H1 (cell line): ENCODE measurements around the gene CPED1. TPM values are rescaled to one million over a fixed set of nuclear protein-coding genes. Genes with fewer than 3 reads are reported as not detected.

Source experiments
- CTCF ChIA-PET: fragments of 300-600 bp; sonication (Branson Sonifier 250); formaldehyde crosslinking; loops from one replicate; lab custom pipeline; 2021; ENCODE audit not compliant: partially characterized antibody; lab: Charles Lee
- POLR2A ChIA-PET: fragments of 300-600 bp; sonication (Branson Sonifier 250); formaldehyde crosslinking; loops from one replicate; lab custom pipeline; 2021; ENCODE audit warnings: inconsistent platforms; ENCODE audit not compliant: partially characterized antibody; lab: Charles Lee
- DNase-seq, 2 experiments: peaks; one replicate each; pipeline versions ENCODE4 v3.0.0 to v3.0.0-alpha.2; 2010 to 2022; ENCODE audit warnings: low spot score in 2 of 2, low read depth in 1 of 2, mixed read lengths in 1 of 2
- FAIRE-seq: peaks from 2 replicates; lab custom pipeline; 2011; peaks lifted over from hg19 to GRCh38; lab: Jason Lieb, UNC
- H2AFZ ChIP-seq: 2 replicates; pipeline ENCODE4 v1.8.1; 2012; ENCODE audit warnings: low read length, inconsistent platforms
- H2AK5ac ChIP-seq: 2 replicates; pipeline ENCODE4 v1.6.1; 2013; ENCODE audit warnings: low read depth, low read length
- H2BK120ac ChIP-seq: replicated peaks from 2 replicates; pipeline ENCODE3; 2013; ENCODE audit warnings: low read depth, low read length, inconsistent platforms
- H2BK12ac ChIP-seq: 2 replicates; pipeline ENCODE4 v1.6.1; 2013; ENCODE audit warnings: low read depth, low read length
- H2BK15ac ChIP-seq: 2 replicates; pipeline ENCODE4 v1.6.1; 2013; ENCODE audit warnings: low read length
- H2BK20ac ChIP-seq: 2 replicates; pipeline ENCODE4 v1.6.1; 2013; ENCODE audit warnings: low read length
- H2BK5ac ChIP-seq: 2 replicates; pipeline ENCODE4 v1.6.1; 2013; ENCODE audit warnings: low read depth, low read length
- H3K14ac ChIP-seq: 2 replicates; pipeline ENCODE4 v1.6.1; 2013; ENCODE audit warnings: inconsistent platforms; ENCODE audit not compliant: insufficient read length
- H3K18ac ChIP-seq: 2 replicates; pipeline ENCODE4 v1.6.1; 2013; ENCODE audit warnings: low read length; ENCODE audit errors: extremely low read depth
- H3K23ac ChIP-seq: 2 replicates; pipeline ENCODE4 v1.6.1; 2013; ENCODE audit warnings: inconsistent platforms; ENCODE audit not compliant: insufficient read length
- H3K23me2 ChIP-seq: 2 replicates; pipeline ENCODE4 v1.6.1; 2013; ENCODE audit warnings: low read depth, low read length
- H3K27ac ChIP-seq: 2 replicates; pipeline ENCODE4 v1.6.1; 2011; ENCODE audit warnings: low read depth, low read length, inconsistent platforms
- H3K27me3 ChIP-seq, 4 experiments: replicated peaks in 1 of 4; 1 replicate in 1 of 4; 2 replicates in 3 of 4; pipeline versions ENCODE4 v1.6.1 to v1.8.1; 2011 to 2013; ENCODE audit warnings: low read length in 3 of 4, mild to moderate bottlenecking in 3 of 4, inconsistent platforms in 2 of 4, mixed read lengths in 2 of 4, moderate library complexity in 1 of 4; ENCODE audit not compliant: control insufficient read depth in 3 of 4, insufficient read depth in 3 of 4; ENCODE audit errors: extremely low read depth in 1 of 4
- H3K36me3 ChIP-seq, 4 experiments: 2 replicates each; pipeline versions ENCODE4 v1.6.1 to v1.8.1; 2011 to 2013; ENCODE audit warnings: mild to moderate bottlenecking in 4 of 4, low read length in 3 of 4, moderate library complexity in 2 of 4, control low read depth in 1 of 4, inconsistent platforms in 1 of 4; ENCODE audit not compliant: insufficient read depth in 4 of 4, control insufficient read depth in 2 of 4
- H3K4ac ChIP-seq: replicated peaks from 2 replicates; pipeline ENCODE3; 2013; ENCODE audit warnings: low read length, low read depth, mixed read lengths, inconsistent platforms; ENCODE audit not compliant: insufficient read length
- H3K4me1 ChIP-seq, 4 experiments: replicated peaks in 1 of 4; 1 replicate in 1 of 4; 2 replicates in 3 of 4; pipeline versions ENCODE4 v1.6.1 to v1.8.1; 2011 to 2013; ENCODE audit warnings: low read length in 3 of 4, inconsistent platforms in 2 of 4, mixed read lengths in 1 of 4; ENCODE audit not compliant: insufficient read depth in 4 of 4, control insufficient read depth in 3 of 4
- H3K4me2 ChIP-seq, 2 experiments: 2 replicates each; pipeline versions ENCODE4 v1.6.1 to v1.8.1; 2011 to 2013; ENCODE audit warnings: low read depth in 2 of 2, low read length in 2 of 2, control low read depth in 1 of 2, inconsistent platforms in 1 of 2, mild to moderate bottlenecking in 1 of 2; ENCODE audit not compliant: insufficient read depth in 1 of 2
- H3K4me3 ChIP-seq, 4 experiments: fragments of 200-600, 300-600 bp in 1 of 4; sonication (generic), shearing (Covaris generic), sonication (Bioruptor Twin) in 1 of 4; 2 replicates each; pipeline versions ENCODE4 v1.5.1 to v1.8.1; 2011 to 2016; ENCODE audit warnings: low read length in 4 of 4, low read depth in 3 of 4, control low read depth in 2 of 4, inconsistent platforms in 2 of 4, mild to moderate bottlenecking in 2 of 4, mixed read lengths in 1 of 4, moderate library complexity in 1 of 4; ENCODE audit not compliant: insufficient read depth in 2 of 4; ENCODE audit errors: extremely low read depth in 1 of 4
- H3K56ac ChIP-seq: replicated peaks from 2 replicates; pipeline ENCODE3; 2013; ENCODE audit warnings: low read depth, mild to moderate bottlenecking, mixed read lengths, low read length, inconsistent platforms; ENCODE audit not compliant: insufficient read length
- H3K79me1 ChIP-seq: 2 replicates; pipeline ENCODE4 v1.6.1; 2013; ENCODE audit warnings: low read depth, low read length, control low read depth
- H3K79me2 ChIP-seq, 2 experiments: 2 replicates each; pipeline versions ENCODE4 v1.6.1 to v1.8.1; 2012 to 2013; ENCODE audit warnings: low read length in 2 of 2, mild to moderate bottlenecking in 2 of 2, inconsistent platforms in 1 of 2; ENCODE audit not compliant: insufficient read depth in 2 of 2, control insufficient read depth in 1 of 2
- H3K9ac ChIP-seq, 4 experiments: replicated peaks in 1 of 4; 1 replicate in 1 of 4; 2 replicates in 3 of 4; pipeline versions ENCODE4 v1.6.1 to v1.8.1; 2011 to 2013; ENCODE audit warnings: low read depth in 3 of 4, low read length in 3 of 4, control low read depth in 2 of 4, mild to moderate bottlenecking in 2 of 4, moderate library complexity in 2 of 4, inconsistent platforms in 1 of 4; ENCODE audit errors: extremely low read depth in 1 of 4
- H3K9me3 ChIP-seq, 2 experiments: 2 replicates each; pipeline versions ENCODE4 v1.6.1 to v1.8.1; 2012 to 2013; ENCODE audit warnings: mild to moderate bottlenecking in 2 of 2, moderate library complexity in 2 of 2, control low read depth in 1 of 2, inconsistent platforms in 1 of 2, low read depth in 1 of 2, low read length in 1 of 2, mixed read lengths in 1 of 2; ENCODE audit not compliant: insufficient read depth in 2 of 2
- H4K20me1 ChIP-seq, 2 experiments: replicated peaks in 1 of 2; 2 replicates each; pipeline versions ENCODE3 to v1.8.1; 2011 to 2013; ENCODE audit warnings: inconsistent platforms in 2 of 2, low read length in 2 of 2, mild to moderate bottlenecking in 1 of 2; ENCODE audit not compliant: insufficient read depth in 2 of 2, control insufficient read depth in 1 of 2
- H4K5ac ChIP-seq: 2 replicates; pipeline ENCODE4 v1.6.1; 2013; ENCODE audit warnings: low read length, low read depth, mixed read lengths, inconsistent platforms; ENCODE audit not compliant: insufficient read length
- H4K8ac ChIP-seq: 2 replicates; pipeline ENCODE4 v1.8.0; 2013; ENCODE audit warnings: mild to moderate bottlenecking, moderate library complexity, low read length, inconsistent platforms; ENCODE audit not compliant: insufficient read depth; ENCODE audit errors: extremely low read depth
- H4K91ac ChIP-seq: replicated peaks from 2 replicates; pipeline ENCODE3; 2013; ENCODE audit warnings: low read length, mixed read lengths, inconsistent platforms; ENCODE audit not compliant: insufficient read length
- EZH2 ChIP-seq: fragments of 200-600 bp; sonication (generic); IDR thresholded peaks from 2 replicates; pipeline ENCODE4 v1.7.1; 2012; ENCODE audit warnings: low read depth, mild to moderate bottlenecking, moderate library complexity, low read length, inconsistent platforms; ENCODE audit not compliant: severe bottlenecking
- NANOG ChIP-seq: IDR thresholded peaks from 2 replicates; pipeline ENCODE4 v1.6.1; 2011; ENCODE audit warnings: low read length, low read depth, mild to moderate bottlenecking, inconsistent platforms; ENCODE audit not compliant: insufficient read depth, poor library complexity, severe bottlenecking
- WGBS, 2 experiments: shearing (Covaris generic) in 1 of 2; methylation state at CpG; one replicate each; pipeline versions ENCODE4 v1.1.6 to v1.1.7; 2013 to 2015; ENCODE audit warnings: low lambda C conversion rate in 2 of 2, mixed read lengths in 2 of 2, inconsistent platforms in 1 of 2, low coverage in 1 of 2, missing lambda C conversion rate in 1 of 2; ENCODE audit not compliant: insufficient replicate concordance in 2 of 2, insufficient coverage in 1 of 2, insufficient read length in 1 of 2; ENCODE audit errors: extremely low coverage in 1 of 2, missing lambda C conversion rate in 1 of 2; 5-methylcytosine and 5-hydroxymethylcytosine counted together
- polyA plus RNA-seq, 7 experiments: library from polyadenylated mRNA; depleted of rRNA in 3 of 7; stranded (reverse) in 5 of 7; unstranded in 2 of 7; fragments of >200 nt in 5 of 7; fragments of 200-250 nt in 2 of 7; gene quantifications; 1 replicate in 5 of 7; 2 replicates in 1 of 7; 4 replicates in 1 of 7; pipeline versions ENCODE4 v1.2.1 to v1.2.3, GENCODE V29; 2011 to 2013; ENCODE audit warnings: missing spikeins in 2 of 7, mixed read lengths in 2 of 7
- total RNA-seq: library from RNA; stranded (reverse); fragmentation: NEBNext Ultra II Directional; extraction: Animal tissue kit (Norgen Biotek cat#: 25700); gene quantifications from 2 replicates; pipeline ENCODE4 v1.2.1, GENCODE V29; 2021

The CPED1 gene
- total and polyA plus RNA-seq, 2 of the 8 experiments (the other 6 are each of a cell fraction or from before 2014, with no cell fraction given), result 0.08 to 0.39 TPM

GRCh38 chr7:121300685-121301420 lies 312.3 kb downstream of the CPED1 start:
- H3K4me3 ChIP-seq, result no peak overlapping the region
- H3K36me3 ChIP-seq, result no peaks in the 10 kb centered on the region; a peak in 1 of 8 replicates
- POLR2A ChIA-PET, result no interaction called here
- no peak overlapping the region for H2BK20ac ChIP-seq
- H3K14ac ChIP-seq, result no peak overlapping the region
- H2BK5ac ChIP-seq, result no peak overlapping the region
- H3K27me3 ChIP-seq, result no peaks in the 10 kb centered on the region
- H3K79me2 ChIP-seq, result no peaks in the 10 kb centered on the region
- no peak overlapping the region for H2BK120ac ChIP-seq
- H3K27ac ChIP-seq, result no peak overlapping the region
- H4K91ac ChIP-seq, result no peak overlapping the region
- no peak overlapping the region for H3K9ac ChIP-seq
- H2BK12ac ChIP-seq, result no peak overlapping the region
- no peak overlapping the region for H4K8ac ChIP-seq
- H3K4me1 ChIP-seq, result no peaks in the 10 kb centered on the region
- no peaks in the 10 kb centered on the region for H3K79me1 ChIP-seq
- H2AFZ ChIP-seq, result no peak overlapping the region
- DNase-seq, result no peak
- no peak overlapping the region for H3K4ac ChIP-seq
- H4K5ac ChIP-seq, result no peak overlapping the region
- no peak overlapping the region for H3K23ac ChIP-seq
- no peak overlapping the region for H3K56ac ChIP-seq
- H2BK15ac ChIP-seq, result no peak overlapping the region
- H3K4me2 ChIP-seq, result no peak overlapping the region
- FAIRE-seq, result no peak
- no peaks in the 10 kb centered on the region for H3K23me2 ChIP-seq
- no peak overlapping the region for H2AK5ac ChIP-seq
- no peak overlapping the region for H3K18ac ChIP-seq
- TF ChIP-seq EZH2, result no peak
- no peak for TF ChIP-seq NANOG
- TF ChIP-seq, all 59 proteins: peak for 0
- whole genome bisulfite sequencing, 2 experiments, result 89% methylated on average over 2 of the region's 2 CpGs; no CpG with 5 or more reads in 1 of the 2 experiments
- CTCF ChIA-PET, result interaction anchor here (1.2 kb wide), 1 partner anchor 11 kb away, joined by 3 read pairs; no protein-coding TSS in a partner anchor
- no peaks in the 10 kb centered on the region for H3K9me3 ChIP-seq
- no peaks in the 10 kb centered on the region for H4K20me1 ChIP-seq
